Caco-2 (cell line): ENCODE data around the gene H2AZ2. TPM values are rescaled to one million over a fixed set of nuclear protein-coding genes. Genes with fewer than 3 reads are reported as not detected.

Experiments used
- BruUV-seq: library from RNA; stranded (reverse); fragments of 400-500 nt; replicated peaks from 2 replicates; lab custom pipeline; 2021; lab: Mats Ljungman, UMichigan
- CTCF ChIA-PET: fragments of 300-600 bp; sonication (Branson Sonifier 250); formaldehyde crosslinking; loops from one replicate; lab custom pipeline; 2022; ENCODE audit warnings: antibody characterized with exemption; lab: Charles Lee
- POLR2A ChIA-PET: fragments of 300-600 bp; sonication (Branson Sonifier 250); formaldehyde crosslinking; loops from one replicate; lab custom pipeline; 2022; ENCODE audit warnings: antibody characterized with exemption; lab: Charles Lee
- DNase-seq, 2 experiments: peaks; one replicate each; pipeline versions ENCODE4 v3.0.0 to v3.0.0-alpha.2; 2020 to 2022
- H3K27me3 ChIP-seq: replicated peaks from 2 replicates; pipeline ENCODE4 v1.6.0; 2011; ENCODE audit warnings: low read length; ENCODE audit not compliant: control insufficient read depth, insufficient read depth
- H3K36me3 ChIP-seq: 2 replicates; pipeline ENCODE4 v1.5.1; 2011; ENCODE audit warnings: low read length; ENCODE audit not compliant: control insufficient read depth, insufficient read depth
- H3K4me1 ChIP-seq: fragments of 250-450 bp; sonication (Bioruptor Pico); 2 replicates; pipeline ENCODE4 v1.5.1; 2020; ENCODE audit warnings: mild to moderate bottlenecking
- H3K4me3 ChIP-seq: 2 replicates; pipeline ENCODE4 v1.5.1; 2011; ENCODE audit warnings: low read depth, mild to moderate bottlenecking, control low read depth, low read length
- H3K9me3 ChIP-seq: fragments of 250-450 bp; sonication (Bioruptor Pico); 2 replicates; pipeline ENCODE4 v1.5.1; 2020; ENCODE audit warnings: mild to moderate bottlenecking, moderate library complexity
- H3K27ac Mint-ChIP-seq: one replicate; pipeline ENCODE4 v1.8.0; 2022; ENCODE audit warnings: mixed read lengths; ENCODE audit not compliant: unreplicated experiment
- H3K27me3 Mint-ChIP-seq: one replicate; pipeline ENCODE4 v1.8.0; 2022; ENCODE audit warnings: mixed read lengths; ENCODE audit not compliant: insufficient read depth, unreplicated experiment
- H3K36me3 Mint-ChIP-seq: one replicate; pipeline ENCODE4 v1.8.0; 2022; ENCODE audit warnings: mild to moderate bottlenecking, mixed read lengths; ENCODE audit not compliant: insufficient read depth, unreplicated experiment
- H3K4me1 Mint-ChIP-seq: one replicate; pipeline ENCODE4 v1.8.0; 2022; ENCODE audit warnings: low read depth, mixed read lengths; ENCODE audit not compliant: unreplicated experiment
- H3K4me3 Mint-ChIP-seq: one replicate; pipeline ENCODE4 v1.8.0; 2022; ENCODE audit warnings: mild to moderate bottlenecking, moderate library complexity, mixed read lengths; ENCODE audit not compliant: unreplicated experiment
- H3K9me3 Mint-ChIP-seq: one replicate; pipeline ENCODE4 v1.8.0; 2022; ENCODE audit warnings: mixed read lengths; ENCODE audit not compliant: unreplicated experiment
- intact Hi-C: fragments of 100-400 bp; cut with micrococcal nuclease; formaldehyde crosslinking; loops from one replicate; pipeline ENCODE4 v1.10.0; 2022; ENCODE audit not compliant: unreplicated experiment
- total RNA-seq: library from RNA; stranded (reverse); gene quantifications from 2 replicates; pipeline ENCODE4 v1.2.3, GENCODE V29; 2022
- TF ChIP-seq, protein P1 (sequence below), 2 experiments: fragments of 200-600 bp in 1 of 2; IDR thresholded peaks; 1 replicate in 1 of 2; 2 replicates in 1 of 2; pipeline versions ENCODE4 v1.5.1 to v1.8.0; 2011 to 2022; ENCODE audit warnings: antibody characterized with exemption in 1 of 2, control low read depth in 1 of 2, inconsistent platforms in 1 of 2, low read depth in 1 of 2, low read length in 1 of 2, mild to moderate bottlenecking in 1 of 2, moderate library complexity in 1 of 2; ENCODE audit not compliant: insufficient read depth in 1 of 2, severe bottlenecking in 1 of 2, unreplicated experiment in 1 of 2

Gene H2AZ2
- total RNA-seq, 1 experiment from 2014 or later, result 244 TPM

DNA sequence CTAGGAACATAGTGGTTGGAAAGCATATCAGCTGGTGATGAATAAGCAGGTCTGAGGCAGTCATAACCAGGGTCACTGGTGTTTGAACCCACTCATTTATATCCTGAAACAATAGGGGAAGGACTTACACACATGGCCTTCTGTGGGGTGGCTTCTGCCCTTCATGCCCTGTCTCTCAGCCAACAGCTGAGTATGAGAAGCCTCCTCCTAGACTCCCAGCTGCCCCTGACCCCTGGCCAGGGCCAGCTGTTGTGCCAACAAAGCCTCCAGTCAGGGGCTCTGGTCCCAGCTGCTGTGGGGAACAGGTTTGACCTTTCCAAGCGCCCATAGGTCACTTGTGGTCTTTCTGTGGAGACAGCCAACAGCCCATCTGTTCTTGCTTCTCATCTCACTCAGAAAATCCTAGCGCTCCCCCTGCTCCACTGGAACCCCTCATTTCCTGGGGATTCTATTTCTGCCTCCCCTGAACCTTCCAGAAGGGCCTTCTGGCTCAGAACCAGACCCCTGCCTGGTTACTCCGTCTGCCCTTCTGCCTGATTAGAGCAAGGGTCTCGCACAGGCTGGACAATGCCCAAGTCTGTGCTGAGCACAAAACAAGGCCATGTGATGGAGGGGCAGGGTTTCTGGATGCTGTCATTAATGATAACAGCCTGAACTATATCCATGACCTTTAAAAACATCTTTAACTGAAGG lies 47.1 kb upstream of the H2AZ2 start:
- no peaks in the 10 kb centered on the region for H3K4me1 Mint-ChIP-seq
- CTCF ChIA-PET, result no interaction called here
- TF ChIP-seq, protein P1, sequence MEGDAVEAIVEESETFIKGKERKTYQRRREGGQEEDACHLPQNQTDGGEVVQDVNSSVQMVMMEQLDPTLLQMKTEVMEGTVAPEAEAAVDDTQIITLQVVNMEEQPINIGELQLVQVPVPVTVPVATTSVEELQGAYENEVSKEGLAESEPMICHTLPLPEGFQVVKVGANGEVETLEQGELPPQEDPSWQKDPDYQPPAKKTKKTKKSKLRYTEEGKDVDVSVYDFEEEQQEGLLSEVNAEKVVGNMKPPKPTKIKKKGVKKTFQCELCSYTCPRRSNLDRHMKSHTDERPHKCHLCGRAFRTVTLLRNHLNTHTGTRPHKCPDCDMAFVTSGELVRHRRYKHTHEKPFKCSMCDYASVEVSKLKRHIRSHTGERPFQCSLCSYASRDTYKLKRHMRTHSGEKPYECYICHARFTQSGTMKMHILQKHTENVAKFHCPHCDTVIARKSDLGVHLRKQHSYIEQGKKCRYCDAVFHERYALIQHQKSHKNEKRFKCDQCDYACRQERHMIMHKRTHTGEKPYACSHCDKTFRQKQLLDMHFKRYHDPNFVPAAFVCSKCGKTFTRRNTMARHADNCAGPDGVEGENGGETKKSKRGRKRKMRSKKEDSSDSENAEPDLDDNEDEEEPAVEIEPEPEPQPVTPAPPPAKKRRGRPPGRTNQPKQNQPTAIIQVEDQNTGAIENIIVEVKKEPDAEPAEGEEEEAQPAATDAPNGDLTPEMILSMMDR (IDR thresholded peaks at IDR 0.05; ENCODE audit: insufficient read depth in 1 of 2, low read depth in 1 of 2, low read length in 1 of 2, severe bottlenecking in 1 of 2, unreplicated experiment in 1 of 2), result no peak

DNA sequence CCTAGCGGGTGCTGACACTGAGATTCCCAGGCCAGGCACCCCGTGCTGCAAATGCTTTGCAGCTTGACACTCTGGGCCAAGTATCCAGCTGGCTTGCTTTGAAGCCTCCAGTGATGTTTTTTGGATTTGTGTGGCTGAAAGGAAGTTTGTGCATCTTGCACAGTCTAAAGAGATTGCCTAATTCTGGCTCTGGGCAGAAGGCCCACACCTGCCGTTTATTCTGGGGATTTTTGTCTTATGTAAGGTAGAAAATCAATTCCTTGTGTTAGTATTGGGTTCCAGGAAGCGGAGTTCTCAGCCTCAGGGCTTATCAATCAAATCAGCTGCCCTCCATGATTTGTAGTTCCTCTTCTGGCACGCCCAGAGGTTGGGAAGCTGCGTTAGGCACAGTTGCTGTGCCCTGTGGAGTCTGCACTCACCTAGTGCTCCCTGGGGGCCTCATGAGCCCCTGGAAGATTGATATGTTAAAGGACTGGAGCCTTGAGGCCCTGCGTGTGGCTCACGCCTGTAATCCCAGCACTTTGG lies 45.9 kb upstream of the H2AZ2 start:
- Histone ChIP-seq H3K27me3 (no peaks in the 10 kb centered on the region), H3K36me3 (no peaks in the 10 kb centered on the region), H3K4me1 (no peaks in the 10 kb centered on the region), H3K9me3 (no peaks in the 10 kb centered on the region), H3K4me3 (no peak overlapping the region)
- TF ChIP-seq, protein P1 (IDR thresholded peaks at IDR 0.05; ENCODE audit: insufficient read depth in 1 of 2, low read depth in 1 of 2, low read length in 1 of 2, severe bottlenecking in 1 of 2, unreplicated experiment in 1 of 2), result no peak
- no peaks in the 10 kb centered on the region for H3K4me1 Mint-ChIP-seq
- no peaks in the 10 kb centered on the region for H3K36me3 Mint-ChIP-seq
- CTCF ChIA-PET, result no interaction called here
- H3K27me3 Mint-ChIP-seq, result peaks cover 2% of the 10 kb centered on the region
- no peak overlapping the region for H3K4me3 Mint-ChIP-seq
- intact Hi-C loops, result no loop called here
- no peaks in the 10 kb centered on the region for H3K9me3 Mint-ChIP-seq
- DNase-seq, result no peak
- BruUV-seq, result no TSS peak
- POLR2A ChIA-PET, result no interaction called here
- H3K27ac Mint-ChIP-seq, result no peak overlapping the region

More for the DNA sequence above, 47.1 kb upstream of the H2AZ2 start:
- POLR2A ChIA-PET, result no interaction called here
- H3K9me3 Mint-ChIP-seq, result no peaks in the 10 kb centered on the region
- no peak for DNase-seq
- Histone ChIP-seq H3K4me3 (no peak overlapping the region), H3K36me3 (no peaks in the 10 kb centered on the region), H3K4me1 (no peaks in the 10 kb centered on the region), H3K9me3 (no peaks in the 10 kb centered on the region), H3K27me3 (no peaks in the 10 kb centered on the region)
- peaks cover 2% of the 10 kb centered on the region for H3K27me3 Mint-ChIP-seq
- no TSS peak for BruUV-seq
- no peak overlapping the region for H3K4me3 Mint-ChIP-seq
- no peak overlapping the region for H3K27ac Mint-ChIP-seq
- no peaks in the 10 kb centered on the region for H3K36me3 Mint-ChIP-seq
- intact Hi-C loops, result no loop called here

DNA sequence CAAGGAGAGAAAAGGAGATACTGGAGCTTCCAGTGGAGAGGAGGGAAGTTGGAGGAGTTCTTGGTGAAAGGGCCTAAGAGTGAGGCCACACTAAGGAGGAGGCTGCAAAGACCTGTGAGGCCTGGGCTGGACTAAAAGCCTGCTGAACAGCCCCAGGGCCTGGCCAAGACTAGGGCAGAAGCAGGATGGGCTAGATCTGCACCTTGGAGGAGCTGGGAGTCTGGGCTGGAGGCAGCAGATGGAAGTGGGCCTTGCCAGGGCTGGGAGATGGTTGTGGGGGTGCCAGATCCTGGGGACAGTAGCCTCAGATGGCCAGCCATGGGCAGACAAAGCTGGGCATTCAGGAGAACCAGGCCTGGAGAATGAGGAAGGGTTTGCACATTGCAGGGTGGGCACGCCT lies 43.9 kb upstream of the H2AZ2 start:
- TF ChIP-seq, protein P1 (IDR thresholded peaks at IDR 0.05; ENCODE audit: insufficient read depth in 1 of 2, low read depth in 1 of 2, low read length in 1 of 2, severe bottlenecking in 1 of 2, unreplicated experiment in 1 of 2), result no peak
- Mint-ChIP-seq H3K4me1 (no peaks in the 10 kb centered on the region), H3K27ac (no peak overlapping the region), H3K36me3 (no peaks in the 10 kb centered on the region), H3K4me3 (no peak overlapping the region), H3K9me3 (no peaks in the 10 kb centered on the region), H3K27me3 (no peaks in the 10 kb centered on the region)
- intact Hi-C loops, result no loop called here
- no TSS peak for BruUV-seq
- H3K4me3 ChIP-seq, result no peak overlapping the region
- H3K27me3 ChIP-seq, result no peaks in the 10 kb centered on the region
- ChIA-PET POLR2A (no interaction called here), CTCF (no interaction called here)
- no peaks in the 10 kb centered on the region for H3K9me3 ChIP-seq
- no peaks in the 10 kb centered on the region for H3K4me1 ChIP-seq
- DNase-seq, result no peak
- no peaks in the 10 kb centered on the region for H3K36me3 ChIP-seq
